Activated naive CD4-positive, alpha-beta T cell treated with anti-CD3 and anti-CD28 coated beads for 36 hours (primary cell): ENCODE results near the gene MFNG. TPM values are rescaled to one million over a fixed set of nuclear protein-coding genes. Genes with fewer than 3 reads are reported as not detected.
A peak's percentile ranks its signal among the peaks of the same experiment; 100 is the strongest.

Source experiments
- CTCF ChIA-PET: fragments of 350-600 bp; sonication (Branson Sonifier 250); formaldehyde crosslinking; loops from one replicate; lab custom pipeline; 2021; ENCODE audit warnings: antibody characterized with exemption; lab: Charles Lee
- DNase-seq: peaks from one replicate; pipeline ENCODE4 v3.0.0-alpha.2; 2020
- H3K27ac Mint-ChIP-seq: one replicate; pipeline ENCODE4 v1.8.0; 2021; ENCODE audit warnings: mild to moderate bottlenecking, mixed read lengths
- H3K27me3 Mint-ChIP-seq: one replicate; pipeline ENCODE4 v1.8.0; 2021; ENCODE audit warnings: low read depth, mixed read lengths
- H3K36me3 Mint-ChIP-seq: one replicate; pipeline ENCODE4 v1.8.0; 2021; ENCODE audit warnings: low read depth, mixed read lengths
- H3K4me1 Mint-ChIP-seq: one replicate; pipeline ENCODE4 v1.8.0; 2021; ENCODE audit warnings: low read depth, mixed read lengths
- H3K4me3 Mint-ChIP-seq: one replicate; pipeline ENCODE4 v1.8.0; 2021; ENCODE audit warnings: mild to moderate bottlenecking, moderate library complexity, mixed read lengths
- H3K9me3 Mint-ChIP-seq: one replicate; pipeline ENCODE4 v1.8.0; 2021; ENCODE audit warnings: mixed read lengths
- intact Hi-C: fragments of 100-400 bp; cut with micrococcal nuclease; formaldehyde crosslinking; loops from one replicate; pipeline ENCODE4 v1.15.1; 2023
- total RNA-seq, 2 experiments: library from RNA; stranded (reverse); gene quantifications; one replicate each; pipeline ENCODE4 v1.2.3, GENCODE V29; 2021

Gene MFNG
- total RNA-seq, 2 experiments from 2014 or later, result 83.1 to 90.9 TPM

DNA sequence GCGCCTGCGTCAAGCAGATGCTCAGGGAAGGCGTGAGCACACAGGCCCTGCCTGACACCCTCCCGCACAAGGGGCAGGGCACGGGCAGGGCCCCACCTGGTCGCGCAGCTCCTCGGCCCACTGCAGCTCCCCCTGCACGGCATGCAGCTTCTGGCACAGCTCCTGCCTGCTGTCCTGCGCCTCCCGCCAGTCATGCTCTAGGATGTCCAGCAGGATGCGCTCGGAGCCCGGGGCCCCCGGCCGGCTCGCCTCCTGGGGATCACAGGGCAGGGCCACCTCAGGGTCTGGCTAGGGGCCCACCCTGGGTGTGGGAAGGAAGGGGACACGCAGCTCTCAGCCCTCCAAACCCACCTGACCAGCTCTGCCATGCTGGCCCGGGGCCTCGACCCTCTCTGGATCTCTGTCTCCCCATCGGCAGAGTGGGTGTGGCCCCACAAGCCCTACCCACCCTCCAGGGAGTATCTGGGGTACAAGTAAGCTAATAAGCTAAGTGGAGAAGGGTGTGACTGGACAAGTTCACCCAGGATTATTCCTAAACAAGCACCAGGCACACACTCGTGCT, 22.3 kb upstream of the MFNG start:
- Mint-ChIP-seq H3K27ac (no peak overlapping the region), H3K9me3 (no peaks in the 10 kb centered on the region), H3K27me3 (no peaks in the 10 kb centered on the region), H3K36me3 (no peaks in the 10 kb centered on the region), H3K4me1 (peaks cover under 1% of the 10 kb centered on the region), H3K4me3 (no peak overlapping the region)
- CTCF ChIA-PET, result interaction anchor here (0.5 kb wide), 1 partner anchor 594 kb away, joined by 4 read pairs; no protein-coding TSS in a partner anchor
- intact Hi-C loops, result no loop called here
- DNase-seq, result no peak

GRCh38 chr22:37507731-37508130, 21.5 kb upstream of the MFNG start:
- DNase-seq, result no peak
- no peak overlapping the region for H3K27ac Mint-ChIP-seq
- no peaks in the 10 kb centered on the region for H3K9me3 Mint-ChIP-seq
- H3K36me3 Mint-ChIP-seq, result no peaks in the 10 kb centered on the region
- no peaks in the 10 kb centered on the region for H3K27me3 Mint-ChIP-seq
- H3K4me1 Mint-ChIP-seq, result peaks cover 3% of the 10 kb centered on the region
- CTCF ChIA-PET, result interaction anchor here (0.6 kb wide), 1 partner anchor 24 kb away, joined by 3 read pairs; no protein-coding TSS in a partner anchor
- H3K4me3 Mint-ChIP-seq, result no peak overlapping the region
- intact Hi-C loops, result no loop called here

- DNase-seq, result no peak
- Mint-ChIP-seq H3K9me3 (no peaks in the 10 kb centered on the region), H3K4me1 (peaks cover 15% of the 10 kb centered on the region), H3K36me3 (no peaks in the 10 kb centered on the region), H3K27me3 (no peaks in the 10 kb centered on the region), H3K4me3 (no peak overlapping the region), H3K27ac (no peak overlapping the region)
- CTCF ChIA-PET, result interaction anchor here (0.6 to 2.4 kb wide), 7 partner anchors 8 to 188 kb away, joined by 3 to 7 read pairs (median 4); no protein-coding TSS in a partner anchor
- intact Hi-C loops, result no loop called here
Observed at GRCh38 chr22:37505989-37506388, 19.8 kb upstream of the MFNG start.

DNA sequence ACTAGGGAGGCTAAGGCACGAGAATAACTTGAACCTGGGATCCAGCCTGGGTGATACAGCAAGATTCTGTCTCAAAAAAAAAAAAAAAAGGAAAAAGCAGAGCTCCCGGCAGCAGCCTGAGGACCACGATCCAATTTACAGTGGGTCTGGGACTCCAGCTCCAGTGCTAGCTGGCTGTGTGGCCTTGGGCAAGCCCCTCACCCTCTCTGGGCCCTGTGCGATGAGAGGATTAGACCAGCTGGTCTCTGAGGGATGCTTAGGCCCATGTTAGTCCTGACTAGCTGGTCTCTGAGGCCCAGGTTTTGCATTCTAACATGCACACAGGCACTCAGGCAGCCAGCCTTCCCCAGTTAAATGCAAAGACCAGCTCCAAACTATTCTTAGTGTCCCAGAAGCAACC, 19.4 kb upstream of the MFNG start:
- intact Hi-C loops, result no loop called here
- Mint-ChIP-seq H3K27ac (no peak overlapping the region), H3K4me1 (peaks cover 18% of the 10 kb centered on the region), H3K36me3 (no peaks in the 10 kb centered on the region), H3K4me3 (no peak overlapping the region), H3K27me3 (no peaks in the 10 kb centered on the region), H3K9me3 (no peaks in the 10 kb centered on the region)
- no peak for DNase-seq
- CTCF ChIA-PET, result interaction anchor here (0.6 to 2.4 kb wide), 7 partner anchors 11 to 188 kb away, joined by 3 to 7 read pairs (median 4); no protein-coding TSS in a partner anchor

- Mint-ChIP-seq H3K27ac (no peak overlapping the region), H3K4me3 (no peak overlapping the region), H3K4me1 (peaks cover 18% of the 10 kb centered on the region), H3K27me3 (no peaks in the 10 kb centered on the region), H3K9me3 (no peaks in the 10 kb centered on the region), H3K36me3 (no peaks in the 10 kb centered on the region)
- DNase-seq, result no peak
- intact Hi-C loops, result no loop called here
- CTCF ChIA-PET, result interaction anchor here (1.2 to 2.4 kb wide), 4 partner anchors 11 to 187 kb away, joined by 4 to 7 read pairs (median 4); no protein-coding TSS in a partner anchor
Observed at GRCh38 chr22:37504964-37505363, 18.8 kb upstream of the MFNG start.

- CTCF ChIA-PET, result no interaction called here
- H3K36me3 Mint-ChIP-seq, result no peaks in the 10 kb centered on the region
- H3K27me3 Mint-ChIP-seq, result no peaks in the 10 kb centered on the region
- no peak overlapping the region for H3K4me3 Mint-ChIP-seq
- H3K9me3 Mint-ChIP-seq, result no peaks in the 10 kb centered on the region
- H3K27ac Mint-ChIP-seq, result no peak overlapping the region
- intact Hi-C loops, result no loop called here
- DNase-seq, result no peak
- H3K4me1 Mint-ChIP-seq, result peaks cover 18% of the 10 kb centered on the region
Observed at GRCh38 chr22:37503850-37504249, 17.7 kb upstream of the MFNG start.

- no peak overlapping the region for H3K27ac Mint-ChIP-seq
Observed at GRCh38 chr22:37503183-37503683, 17.0 kb upstream of the MFNG start.

DNA sequence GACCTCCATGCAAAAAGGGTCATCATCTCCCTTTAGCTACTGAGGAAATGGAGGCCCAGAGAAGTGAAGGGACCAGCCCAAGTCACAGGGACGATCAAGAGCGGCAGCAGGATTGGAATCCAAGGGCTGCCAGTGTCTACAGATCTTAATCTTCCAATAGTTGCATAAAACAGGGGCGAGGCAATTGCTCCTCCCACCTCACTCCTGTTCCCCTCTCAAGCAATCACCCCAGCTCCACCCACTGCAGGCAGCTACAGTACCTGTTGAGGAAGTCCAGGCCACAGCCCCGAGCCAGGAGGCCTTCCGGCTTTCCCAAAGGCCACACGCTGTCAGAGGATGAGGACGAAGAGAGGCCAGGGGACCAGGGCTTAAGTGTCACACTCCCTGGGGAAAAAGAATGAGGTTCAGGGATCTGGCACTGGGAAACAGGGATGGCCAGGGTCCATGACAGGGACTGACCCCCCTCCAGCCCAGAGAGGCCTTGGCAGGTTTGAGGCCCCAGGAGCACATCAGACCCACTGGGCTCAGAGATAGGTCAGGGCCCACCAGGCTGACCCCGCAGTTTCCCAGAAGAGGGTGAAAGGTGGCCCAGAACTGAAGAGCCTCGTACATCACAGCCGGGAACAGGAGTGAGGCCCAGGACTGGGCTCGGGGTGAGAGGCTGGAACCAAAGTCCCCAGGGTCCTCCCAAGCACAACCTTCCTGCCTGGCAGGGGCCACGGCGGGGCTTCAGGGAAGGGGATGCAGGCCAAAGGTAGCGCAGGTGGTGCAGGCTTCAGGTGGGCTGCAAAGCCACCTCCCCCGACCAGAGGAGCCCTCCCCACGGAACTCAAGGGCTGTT, 16.4 kb upstream of the MFNG start:
- DNase-seq, result no peak
- Mint-ChIP-seq H3K4me1 (peaks cover 18% of the 10 kb centered on the region), H3K36me3 (no peaks in the 10 kb centered on the region), H3K4me3 (no peak overlapping the region), H3K27me3 (no peaks in the 10 kb centered on the region), H3K9me3 (no peaks in the 10 kb centered on the region), H3K27ac (no peak overlapping the region)
- intact Hi-C loops, result no loop called here
- CTCF ChIA-PET, result interaction anchor here (0.9 kb wide), 1 partner anchor 64 kb away, joined by 3 read pairs; no protein-coding TSS in a partner anchor

More at GRCh38 chr22:37503183-37503683, 17.0 kb upstream of the MFNG start:
- DNase-seq, result no peak
- intact Hi-C loops, result no loop called here
- H3K27me3 Mint-ChIP-seq, result no peaks in the 10 kb centered on the region
- CTCF ChIA-PET, result no interaction called here
- H3K9me3 Mint-ChIP-seq, result no peaks in the 10 kb centered on the region
- no peaks in the 10 kb centered on the region for H3K36me3 Mint-ChIP-seq
- peaks cover 18% of the 10 kb centered on the region for H3K4me1 Mint-ChIP-seq
- no peak overlapping the region for H3K4me3 Mint-ChIP-seq

DNA sequence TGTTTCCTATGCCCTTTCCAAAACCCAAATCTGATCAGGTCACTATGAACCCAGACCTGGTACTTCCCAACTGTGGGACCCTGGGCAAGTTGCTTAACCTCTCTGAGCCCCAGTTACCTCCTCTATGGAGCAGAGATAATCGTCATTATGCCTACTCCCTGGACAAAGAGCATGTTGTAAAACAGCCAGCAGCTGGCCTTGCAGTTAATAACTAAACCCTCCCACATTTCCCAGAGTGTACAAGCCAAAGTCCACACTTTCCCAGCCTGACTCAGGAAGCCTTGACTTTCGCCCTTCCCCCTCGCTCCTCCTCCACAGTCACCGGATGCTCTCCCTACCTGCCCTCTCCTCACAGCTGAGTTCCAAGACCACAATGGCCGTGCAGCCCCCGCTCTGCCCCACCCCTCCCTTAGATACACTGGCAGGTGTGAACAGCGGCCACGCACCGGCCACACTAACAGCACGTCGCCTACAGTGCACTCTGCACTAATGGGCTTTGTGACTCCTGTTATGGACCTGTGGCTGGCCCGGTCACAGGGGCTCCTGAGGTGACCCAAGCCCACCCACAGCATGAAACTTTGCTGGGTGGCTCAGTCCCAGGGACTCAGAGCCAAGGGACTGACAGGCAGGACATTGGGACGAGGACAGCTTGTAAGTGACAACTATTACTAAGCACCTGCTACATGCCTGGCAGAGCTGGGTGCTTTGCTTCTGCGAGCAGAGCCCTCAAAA, 15.6 kb upstream of the MFNG start:
- Mint-ChIP-seq H3K27me3 (no peaks in the 10 kb centered on the region), H3K27ac (peak overlapping the region; percentile 41), H3K9me3 (no peaks in the 10 kb centered on the region), H3K4me3 (no peak overlapping the region), H3K4me1 (peaks cover 18% of the 10 kb centered on the region), H3K36me3 (no peaks in the 10 kb centered on the region)
- CTCF ChIA-PET, result interaction anchor here (0.9 kb wide), 1 partner anchor 65 kb away, joined by 3 read pairs; no protein-coding TSS in a partner anchor
- intact Hi-C loops, result loop anchor here (2.0 kb wide), 1 partner anchor 29 kb away; no protein-coding TSS in a partner anchor
- DNase-seq, result no peak

GRCh38 chr22:37500745-37501609, 14.8 kb upstream of the MFNG start:
- DNase-seq, result no peak
- H3K9me3 Mint-ChIP-seq, result no peaks in the 10 kb centered on the region
- no peak overlapping the region for H3K4me3 Mint-ChIP-seq
- no peak overlapping the region for H3K27ac Mint-ChIP-seq
- H3K27me3 Mint-ChIP-seq, result no peaks in the 10 kb centered on the region
- H3K36me3 Mint-ChIP-seq, result no peaks in the 10 kb centered on the region
- peaks cover 18% of the 10 kb centered on the region for H3K4me1 Mint-ChIP-seq
- CTCF ChIA-PET, result interaction anchor here (0.9 to 4.4 kb wide), 2 partner anchors 28 to 66 kb away, joined by 3 to 30 read pairs; no protein-coding TSS in a partner anchor
- intact Hi-C loops, result loop anchor here (2.0 kb wide), 1 partner anchor 28 kb away; no protein-coding TSS in a partner anchor
